DND-41 (cell line): ENCODE measurements around the gene FIGNL2.

Experiments
- ATAC-seq: fragments of 200-7000 bp; cut with Tn5 transposase; 3 replicates; pipeline ENCODE4 v1.9.1; 2021; ENCODE audit warnings: low read depth; ENCODE audit not compliant: insufficient read depth
- DNase-seq: peaks from one replicate; pipeline ENCODE4 v3.0.0-alpha.2; 2020
- H2AFZ ChIP-seq: 2 replicates; pipeline ENCODE4 v1.6.0; 2012; ENCODE audit warnings: low read depth, low read length
- H3K27ac ChIP-seq: 2 replicates; pipeline ENCODE4 v1.5.1; 2012; ENCODE audit warnings: low read length, inconsistent platforms
- H3K27me3 ChIP-seq: fragments of 200-600 bp; sonication (generic); 2 replicates; pipeline ENCODE4 v1.6.0; 2012; ENCODE audit warnings: low read length, mild to moderate bottlenecking, inconsistent platforms; ENCODE audit not compliant: insufficient read depth, poor library complexity
- H3K36me3 ChIP-seq: 2 replicates; pipeline ENCODE4 v1.5.1; 2012; ENCODE audit warnings: low read length, inconsistent platforms; ENCODE audit not compliant: insufficient read depth
- H3K4me1 ChIP-seq: 2 replicates; pipeline ENCODE4 v1.5.1; 2012; ENCODE audit warnings: mild to moderate bottlenecking, low read length; ENCODE audit not compliant: insufficient read depth
- H3K4me2 ChIP-seq: 2 replicates; pipeline ENCODE4 v1.6.0; 2012; ENCODE audit warnings: mild to moderate bottlenecking, moderate library complexity, low read length, inconsistent platforms; ENCODE audit not compliant: insufficient read depth
- H3K4me3 ChIP-seq, 2 experiments: fragments of 200-600 bp in 1 of 2; shearing (Covaris generic) in 1 of 2; 2 replicates each; pipeline ENCODE4 v1.5.1; 2012 to 2016; ENCODE audit warnings: inconsistent platforms in 2 of 2, low read length in 2 of 2, mild to moderate bottlenecking in 2 of 2, low read depth in 1 of 2, moderate library complexity in 1 of 2
- H3K79me2 ChIP-seq: 2 replicates; pipeline ENCODE4 v1.6.0; 2012; ENCODE audit warnings: low read length, inconsistent platforms; ENCODE audit not compliant: insufficient read depth
- H3K9ac ChIP-seq: 2 replicates; pipeline ENCODE4 v1.6.0; 2012; ENCODE audit warnings: low read depth, mild to moderate bottlenecking, inconsistent platforms, low read length, moderate library complexity
- H3K9me3 ChIP-seq: 2 replicates; pipeline ENCODE4 v1.5.1; 2012; ENCODE audit warnings: low read length, moderate library complexity, mild to moderate bottlenecking, inconsistent platforms; ENCODE audit not compliant: insufficient read depth, severe bottlenecking
- H4K20me1 ChIP-seq: 2 replicates; pipeline ENCODE4 v1.6.0; 2012; ENCODE audit warnings: low read length; ENCODE audit not compliant: insufficient read depth
- EZH2 ChIP-seq: IDR thresholded peaks from 3 replicates; pipeline ENCODE4 v1.6.1; 2012; ENCODE audit warnings: borderline replicate concordance, low read depth, mild to moderate bottlenecking, moderate library complexity, low read length, inconsistent platforms; ENCODE audit not compliant: severe bottlenecking
- TF ChIP-seq, protein P1 (sequence below): IDR thresholded peaks from 2 replicates; pipeline ENCODE4 v1.5.1; 2012; ENCODE audit warnings: borderline replicate concordance, low read length, moderate library complexity, mild to moderate bottlenecking; ENCODE audit not compliant: poor library complexity, severe bottlenecking; ENCODE audit errors: extremely low read depth

The FIGNL2 gene

GRCh38 chr12:51838036-51838435, 10.5 kb downstream of the FIGNL2 start:
- no peak overlapping the region for H3K4me3 ChIP-seq
- peaks cover 4% of the 10 kb centered on the region for H3K27me3 ChIP-seq
- TF ChIP-seq EZH2, result no peak
- TF ChIP-seq, protein P1, sequence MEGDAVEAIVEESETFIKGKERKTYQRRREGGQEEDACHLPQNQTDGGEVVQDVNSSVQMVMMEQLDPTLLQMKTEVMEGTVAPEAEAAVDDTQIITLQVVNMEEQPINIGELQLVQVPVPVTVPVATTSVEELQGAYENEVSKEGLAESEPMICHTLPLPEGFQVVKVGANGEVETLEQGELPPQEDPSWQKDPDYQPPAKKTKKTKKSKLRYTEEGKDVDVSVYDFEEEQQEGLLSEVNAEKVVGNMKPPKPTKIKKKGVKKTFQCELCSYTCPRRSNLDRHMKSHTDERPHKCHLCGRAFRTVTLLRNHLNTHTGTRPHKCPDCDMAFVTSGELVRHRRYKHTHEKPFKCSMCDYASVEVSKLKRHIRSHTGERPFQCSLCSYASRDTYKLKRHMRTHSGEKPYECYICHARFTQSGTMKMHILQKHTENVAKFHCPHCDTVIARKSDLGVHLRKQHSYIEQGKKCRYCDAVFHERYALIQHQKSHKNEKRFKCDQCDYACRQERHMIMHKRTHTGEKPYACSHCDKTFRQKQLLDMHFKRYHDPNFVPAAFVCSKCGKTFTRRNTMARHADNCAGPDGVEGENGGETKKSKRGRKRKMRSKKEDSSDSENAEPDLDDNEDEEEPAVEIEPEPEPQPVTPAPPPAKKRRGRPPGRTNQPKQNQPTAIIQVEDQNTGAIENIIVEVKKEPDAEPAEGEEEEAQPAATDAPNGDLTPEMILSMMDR, result no peak
- H4K20me1 ChIP-seq, result no peaks in the 10 kb centered on the region
- H2AFZ ChIP-seq, result no peak overlapping the region
- H3K27ac ChIP-seq, result no peak overlapping the region
- H3K4me1 ChIP-seq, result peaks cover 11% of the 10 kb centered on the region
- no peak overlapping the region for H3K9ac ChIP-seq
- H3K36me3 ChIP-seq, result no peaks in the 10 kb centered on the region
- ATAC-seq (no peak), DNase-seq (no peak)
- H3K4me2 ChIP-seq, result no peak overlapping the region
- H3K79me2 ChIP-seq, result no peaks in the 10 kb centered on the region
- H3K9me3 ChIP-seq, result no peaks in the 10 kb centered on the region

- Histone ChIP-seq H3K4me2 (no peak overlapping the region), H3K36me3 (no peaks in the 10 kb centered on the region), H3K27me3 (peaks cover 6% of the 10 kb centered on the region), H3K9me3 (no peaks in the 10 kb centered on the region), H3K9ac (no peak overlapping the region), H2AFZ (no peak overlapping the region), H4K20me1 (no peaks in the 10 kb centered on the region), H3K4me1 (peaks cover 19% of the 10 kb centered on the region), H3K79me2 (no peaks in the 10 kb centered on the region), H3K27ac (no peak overlapping the region), H3K4me3 (no peak overlapping the region)
- ATAC-seq (no peak), DNase-seq (no peak)
- no peak for TF ChIP-seq EZH2
- TF ChIP-seq, protein P1, result no peak
Measured at GRCh38 chr12:51837286-51837685, 11.2 kb downstream of the FIGNL2 start.

GRCh38 chr12:51836827-51837173, 11.7 kb downstream of the FIGNL2 start:
- no peak overlapping the region for H3K4me3 ChIP-seq
- no peak overlapping the region for H3K9ac ChIP-seq
- H3K36me3 ChIP-seq, result no peaks in the 10 kb centered on the region
- no peak overlapping the region for H2AFZ ChIP-seq
- TF ChIP-seq EZH2, result no peak
- TF ChIP-seq, protein P1, result no peak
- H3K79me2 ChIP-seq, result no peaks in the 10 kb centered on the region
- H3K27ac ChIP-seq, result no peak overlapping the region
- DNase-seq (no peak), ATAC-seq (no peak)
- H3K4me1 ChIP-seq, result peaks cover 23% of the 10 kb centered on the region
- H4K20me1 ChIP-seq, result no peaks in the 10 kb centered on the region
- H3K9me3 ChIP-seq, result no peaks in the 10 kb centered on the region
- no peak overlapping the region for H3K4me2 ChIP-seq
- peaks cover 6% of the 10 kb centered on the region for H3K27me3 ChIP-seq
